ENCODE measurements around the gene CNTNAP2. TPM values are rescaled to one million over a fixed set of nuclear protein-coding genes. Genes with fewer than 3 reads are reported as not detected.
A peak's percentile ranks its signal among the peaks of the same experiment; 100 is the strongest.

The CNTNAP2 gene
- total and polyA plus RNA-seq, 9 donors = 8.3 to 18.8 (median 10.4) TPM

- Histone ChIP-seq H3K4me1 (ENCODE audit: control insufficient read depth, insufficient read depth, low read length) (no peaks in the 10 kb centered on the region), H3K27me3 (ENCODE audit: control insufficient read depth, insufficient read depth, low read length) (peaks cover 7% of the 10 kb centered on the region), H3K36me3 (ENCODE audit: control insufficient read depth, insufficient read depth, low read length) (no peaks in the 10 kb centered on the region), H3K9me3 (replicated peaks; ENCODE audit: control insufficient read depth, low read depth, low read length) (no peaks in the 10 kb centered on the region), H3K27ac (ENCODE audit: low read length) (no peak overlapping the region), H3K4me3 (ENCODE audit: low read length) (no peak overlapping the region)
- WGBS (ENCODE audit: insufficient coverage) = no CpG with 5 or more reads among the region's 4 CpGs
- no peak for DNase-seq
Measured at GRCh38 chr7:148391591-148391990, 2275.0 kb downstream of the CNTNAP2 start.

- Histone ChIP-seq H3K27me3 (ENCODE audit: control insufficient read depth, insufficient read depth, low read length) (peaks cover 7% of the 10 kb centered on the region), H3K4me1 (ENCODE audit: control insufficient read depth, insufficient read depth, low read length) (no peaks in the 10 kb centered on the region), H3K9me3 (replicated peaks; ENCODE audit: control insufficient read depth, low read depth, low read length) (no peaks in the 10 kb centered on the region), H3K27ac (ENCODE audit: low read length) (no peak overlapping the region), H3K4me3 (ENCODE audit: low read length) (no peak overlapping the region), H3K36me3 (ENCODE audit: control insufficient read depth, insufficient read depth, low read length) (no peaks in the 10 kb centered on the region)
- no peak for DNase-seq
- WGBS (ENCODE audit: insufficient coverage) = 40% methylated on average over 1 of the region's 3 CpGs
Measured at GRCh38 chr7:148394582-148394981, 2278.0 kb downstream of the CNTNAP2 start.

- no peaks in the 10 kb centered on the region for H3K36me3 ChIP-seq (ENCODE audit: control insufficient read depth, insufficient read depth, low read length)
- H3K27me3 ChIP-seq (ENCODE audit: control insufficient read depth, insufficient read depth, low read length) = peaks cover 7% of the 10 kb centered on the region
- H3K27ac ChIP-seq (ENCODE audit: low read length) = no peak overlapping the region
- H3K4me1 ChIP-seq (ENCODE audit: control insufficient read depth, insufficient read depth, low read length) = no peaks in the 10 kb centered on the region
- WGBS (ENCODE audit: insufficient coverage) = 49% methylated on average over 5 of the region's 7 CpGs
- no peaks in the 10 kb centered on the region for H3K9me3 ChIP-seq (replicated peaks; ENCODE audit: control insufficient read depth, low read depth, low read length)
- DNase-seq = peak; percentile 22
- no peak overlapping the region for H3K4me3 ChIP-seq (ENCODE audit: low read length)
Measured at GRCh38 chr7:148395352-148395811, 2278.8 kb downstream of the CNTNAP2 start.

GRCh38 chr7:148395990-148396716, 2279.6 kb downstream of the CNTNAP2 start:
- 52% methylated on average over 12 of the region's 12 CpGs for WGBS (ENCODE audit: insufficient coverage)
- no peak overlapping the region for H3K4me3 ChIP-seq (ENCODE audit: low read length)
- no peaks in the 10 kb centered on the region for H3K36me3 ChIP-seq (ENCODE audit: control insufficient read depth, insufficient read depth, low read length)
- H3K27me3 ChIP-seq (ENCODE audit: control insufficient read depth, insufficient read depth, low read length) = peaks cover 7% of the 10 kb centered on the region
- H3K27ac ChIP-seq (ENCODE audit: low read length) = no peak overlapping the region
- no peak for DNase-seq
- no peaks in the 10 kb centered on the region for H3K9me3 ChIP-seq (replicated peaks; ENCODE audit: control insufficient read depth, low read depth, low read length)
- no peaks in the 10 kb centered on the region for H3K4me1 ChIP-seq (ENCODE audit: control insufficient read depth, insufficient read depth, low read length)

- peaks cover 7% of the 10 kb centered on the region for H3K27me3 ChIP-seq (ENCODE audit: control insufficient read depth, insufficient read depth, low read length)
- no peak for DNase-seq
- no CpG with 5 or more reads among the region's 1 CpG for WGBS (ENCODE audit: insufficient coverage)
- no peak overlapping the region for H3K27ac ChIP-seq (ENCODE audit: low read length)
- no peaks in the 10 kb centered on the region for H3K4me1 ChIP-seq (ENCODE audit: control insufficient read depth, insufficient read depth, low read length)
- no peaks in the 10 kb centered on the region for H3K36me3 ChIP-seq (ENCODE audit: control insufficient read depth, insufficient read depth, low read length)
- no peak overlapping the region for H3K4me3 ChIP-seq (ENCODE audit: low read length)
- H3K9me3 ChIP-seq (replicated peaks; ENCODE audit: control insufficient read depth, low read depth, low read length) = no peaks in the 10 kb centered on the region
Measured at GRCh38 chr7:148397056-148397455, 2280.5 kb downstream of the CNTNAP2 start.

- no peaks in the 10 kb centered on the region for H3K36me3 ChIP-seq (ENCODE audit: control insufficient read depth, insufficient read depth, low read length)
- H3K27ac ChIP-seq (ENCODE audit: low read length) = no peak overlapping the region
- 100% methylated on average over 1 of the region's 4 CpGs for WGBS (ENCODE audit: insufficient coverage)
- no peaks in the 10 kb centered on the region for H3K9me3 ChIP-seq (replicated peaks; ENCODE audit: control insufficient read depth, low read depth, low read length)
- H3K27me3 ChIP-seq (ENCODE audit: control insufficient read depth, insufficient read depth, low read length) = peaks cover 7% of the 10 kb centered on the region
- H3K4me3 ChIP-seq (ENCODE audit: low read length) = no peak overlapping the region
- H3K4me1 ChIP-seq (ENCODE audit: control insufficient read depth, insufficient read depth, low read length) = no peaks in the 10 kb centered on the region
- DNase-seq = no peak
Measured at GRCh38 chr7:148397551-148397950, 2280.9 kb downstream of the CNTNAP2 start.

GRCh38 chr7:148397985-148398384, 2281.4 kb downstream of the CNTNAP2 start:
- WGBS (ENCODE audit: insufficient coverage) = no CpG with 5 or more reads among the region's 5 CpGs
- H3K27me3 ChIP-seq (ENCODE audit: control insufficient read depth, insufficient read depth, low read length) = peaks cover 7% of the 10 kb centered on the region

GRCh38 chr7:148398844-148399365, 2282.3 kb downstream of the CNTNAP2 start:
- no peaks in the 10 kb centered on the region for H3K9me3 ChIP-seq (replicated peaks; ENCODE audit: control insufficient read depth, low read depth, low read length)
- WGBS (ENCODE audit: insufficient coverage) = 88% methylated on average over 7 of the region's 7 CpGs
- no peaks in the 10 kb centered on the region for H3K36me3 ChIP-seq (ENCODE audit: control insufficient read depth, insufficient read depth, low read length)
- peaks cover 7% of the 10 kb centered on the region for H3K27me3 ChIP-seq (ENCODE audit: control insufficient read depth, insufficient read depth, low read length)
- DNase-seq = no peak
- H3K4me3 ChIP-seq (ENCODE audit: low read length) = no peak overlapping the region
- H3K27ac ChIP-seq (ENCODE audit: low read length) = no peak overlapping the region
- H3K4me1 ChIP-seq (ENCODE audit: control insufficient read depth, insufficient read depth, low read length) = no peaks in the 10 kb centered on the region

More at GRCh38 chr7:148397985-148398384, 2281.4 kb downstream of the CNTNAP2 start:
- H3K4me3 ChIP-seq (ENCODE audit: low read length) = no peak overlapping the region
- H3K36me3 ChIP-seq (ENCODE audit: control insufficient read depth, insufficient read depth, low read length) = no peaks in the 10 kb centered on the region
- no peaks in the 10 kb centered on the region for H3K4me1 ChIP-seq (ENCODE audit: control insufficient read depth, insufficient read depth, low read length)
- H3K9me3 ChIP-seq (replicated peaks; ENCODE audit: control insufficient read depth, low read depth, low read length) = no peaks in the 10 kb centered on the region
- H3K27ac ChIP-seq (ENCODE audit: low read length) = no peak overlapping the region
- DNase-seq = no peak

GRCh38 chr7:148400101-148400500, 2283.5 kb downstream of the CNTNAP2 start:
- 68% methylated on average over 12 of the region's 14 CpGs for whole genome bisulfite sequencing (ENCODE audit: insufficient coverage)

GRCh38 chr7:148402159-148402558, 2285.6 kb downstream of the CNTNAP2 start:
- no peaks in the 10 kb centered on the region for H3K36me3 ChIP-seq (ENCODE audit: control insufficient read depth, insufficient read depth, low read length)
- H3K27me3 ChIP-seq (ENCODE audit: control insufficient read depth, insufficient read depth, low read length) = no peaks in the 10 kb centered on the region
- DNase-seq = peak; percentile 52
- H3K9me3 ChIP-seq (replicated peaks; ENCODE audit: control insufficient read depth, low read depth, low read length) = no peaks in the 10 kb centered on the region
- no peaks in the 10 kb centered on the region for H3K4me1 ChIP-seq (ENCODE audit: control insufficient read depth, insufficient read depth, low read length)
- H3K27ac ChIP-seq (ENCODE audit: low read length) = no peak overlapping the region
- no peak overlapping the region for H3K4me3 ChIP-seq (ENCODE audit: low read length)
- WGBS (ENCODE audit: insufficient coverage) = no CpG with 5 or more reads among the region's 3 CpGs

More at GRCh38 chr7:148400101-148400500, 2283.5 kb downstream of the CNTNAP2 start:
- H3K27me3 ChIP-seq (ENCODE audit: control insufficient read depth, insufficient read depth, low read length) = peaks cover 7% of the 10 kb centered on the region
- H3K4me1 ChIP-seq (ENCODE audit: control insufficient read depth, insufficient read depth, low read length) = no peaks in the 10 kb centered on the region
- H3K4me3 ChIP-seq (ENCODE audit: low read length) = no peak overlapping the region
- DNase-seq = peak; percentile 32
- no peaks in the 10 kb centered on the region for H3K9me3 ChIP-seq (replicated peaks; ENCODE audit: control insufficient read depth, low read depth, low read length)
- no peak overlapping the region for H3K27ac ChIP-seq (ENCODE audit: low read length)
- H3K36me3 ChIP-seq (ENCODE audit: control insufficient read depth, insufficient read depth, low read length) = no peaks in the 10 kb centered on the region
